Uterus (tissue), 4 donors: ENCODE data around the gene GRK2. TPM values are rescaled to one million over a fixed set of nuclear protein-coding genes. Genes with fewer than 3 reads are reported as not detected.
A peak's percentile ranks its signal among the peaks of the same experiment; 100 is the strongest.

Source experiments
- DNase-seq, 2 donors: peaks; one replicate each; pipeline ENCODE4 v3.0.0-alpha.2; 2019 to 2020
- H3K27ac ChIP-seq, 2 donors: fragments of 200-600 bp; sonication (generic); 1 replicate in 1 of 2; 2 replicates in 1 of 2; pipeline ENCODE4 v1.5.1; 2016 to 2018
- H3K27me3 ChIP-seq, 2 donors: fragments of 200-600 bp; sonication (generic); one replicate each; pipeline ENCODE4 v1.5.1; 2018 to 2019; ENCODE audit warnings: control low read depth in 1 of 2
- H3K36me3 ChIP-seq, 2 donors: fragments of 200-600 bp; sonication (generic); one replicate each; pipeline ENCODE4 v1.5.1; 2019; ENCODE audit warnings: control low read depth in 1 of 2
- H3K4me1 ChIP-seq, 2 donors: fragments of 200-600 bp; sonication (generic); one replicate each; pipeline ENCODE4 v1.5.1; 2018 to 2019; ENCODE audit warnings: control low read depth in 1 of 2
- H3K4me3 ChIP-seq, 2 donors: fragments of 200-600 bp; sonication (generic); 1 replicate in 1 of 2; 2 replicates in 1 of 2; pipeline ENCODE4 v1.5.1; 2018 to 2019; ENCODE audit warnings: mild to moderate bottlenecking in 1 of 2
- H3K9me3 ChIP-seq, 2 donors: fragments of 200-600 bp; sonication (generic); one replicate each; pipeline ENCODE4 v1.5.1; 2019; ENCODE audit warnings: control low read depth in 1 of 2
- CTCF ChIP-seq, 4 experiments: fragments of 200-600 bp in 2 of 4; fragments of 450-650 bp in 2 of 4; sonication (generic) in 2 of 4; IDR thresholded peaks; one replicate each; pipeline ENCODE4 v1.5.1; 2016 to 2019; ENCODE audit warnings: antibody characterized with exemption in 4 of 4, mild to moderate bottlenecking in 2 of 4, moderate library complexity in 1 of 4
- POLR2A ChIP-seq, 2 donors: fragments of 450-650 bp; IDR thresholded peaks; one replicate each; pipeline ENCODE4 v1.6.1; 2016; ENCODE audit warnings: antibody characterized with exemption in 2 of 2, mild to moderate bottlenecking in 1 of 2, moderate library complexity in 1 of 2
- intact Hi-C: fragments of 100-400 bp; cut with DNase I; formaldehyde crosslinking; loops from one replicate; pipeline ENCODE4 v1.15.1; 2023; ENCODE audit warnings: low total_unique reads
- total RNA-seq, 4 donors: library from RNA; depleted of rRNA in 3 of 4; stranded (reverse); fragments of >200 nt in 3 of 4; gene quantifications; one replicate each; pipeline versions ENCODE4 v1.1.0 to v1.2.4, GENCODE V29; 2014 to 2023
- donor health status: DM: yes; HTN: yes; CAD: no.

Gene GRK2
- total RNA-seq, 4 donors from 2014 or later, result 25.0 to 93.8 (median 64.2) TPM

GRCh38 chr11:67285541-67286498 lies 19.5 kb downstream of the GRK2 start:
- no peak for DNase-seq
- Histone ChIP-seq H3K27ac (peak overlapping the region; percentile 89 to 93), H3K4me3 (no peak overlapping the region), H3K4me1 (peaks cover 7 to 10% of the 10 kb centered on the region in 2 donors), H3K9me3 (no peaks in the 10 kb centered on the region), H3K27me3 (no peaks in the 10 kb centered on the region), H3K36me3 (no peaks in the 10 kb centered on the region)
- intact Hi-C loops, result no loop called here
- TF ChIP-seq CTCF (IDR thresholded peaks at IDR 0.05) (no peak), POLR2A (IDR thresholded peaks at IDR 0.05) (no peak)

GRCh38 chr11:67286621-67287333 lies 20.5 kb downstream of the GRK2 start:
- DNase-seq, result no peak
- Histone ChIP-seq H3K9me3 (no peaks in the 10 kb centered on the region), H3K4me1 (peaks cover 7 to 10% of the 10 kb centered on the region in 2 donors), H3K36me3 (no peaks in the 10 kb centered on the region), H3K27ac (peak overlapping the region; percentile 89 to 93), H3K27me3 (no peaks in the 10 kb centered on the region), H3K4me3 (no peak overlapping the region)
- TF ChIP-seq CTCF (IDR thresholded peaks at IDR 0.05), result no peak
- intact Hi-C loops, result no loop called here

GRCh38 chr11:67287355-67288197 lies 21.3 kb downstream of the GRK2 start:
- TF ChIP-seq CTCF (IDR thresholded peaks at IDR 0.05) (no peak), POLR2A (IDR thresholded peaks at IDR 0.05) (no peak)
- peak overlapping the region; percentile 89 to 93 for H3K27ac ChIP-seq
- intact Hi-C loops, result no loop called here
- peaks cover 7 to 10% of the 10 kb centered on the region in 2 donors for H3K4me1 ChIP-seq
- no peak for DNase-seq
- no peaks in the 10 kb centered on the region for H3K9me3 ChIP-seq
- H3K4me3 ChIP-seq, result peak overlapping the region; percentile 80 to 94
- H3K27me3 ChIP-seq, result no peaks in the 10 kb centered on the region
- H3K36me3 ChIP-seq, result no peaks in the 10 kb centered on the region

- Histone ChIP-seq H3K27me3 (no peaks in the 10 kb centered on the region), H3K9me3 (no peaks in the 10 kb centered on the region), H3K4me1 (peaks cover 7 to 10% of the 10 kb centered on the region in 2 donors), H3K27ac (peak overlapping the region; percentile 89 to 93), H3K4me3 (peak overlapping the region; percentile 80 to 94), H3K36me3 (no peaks in the 10 kb centered on the region)
- DNase-seq, result no peak
- no peak for TF ChIP-seq POLR2A (IDR thresholded peaks at IDR 0.05)
- no peak for TF ChIP-seq CTCF (IDR thresholded peaks at IDR 0.05)
- intact Hi-C loops, result no loop called here
Measured at GRCh38 chr11:67288198-67288451, 21.9 kb downstream of the GRK2 start.
